H1 (cell line): Measurements from ENCODE around the gene GAB2. TPM values are rescaled to one million over a fixed set of nuclear protein-coding genes. Genes with fewer than 3 reads are reported as not detected.

ENCODE experiments used
- CTCF ChIA-PET: fragments of 300-600 bp; sonication (Branson Sonifier 250); formaldehyde crosslinking; loops from one replicate; lab custom pipeline; 2021; ENCODE audit not compliant: partially characterized antibody; lab: Charles Lee
- POLR2A ChIA-PET: fragments of 300-600 bp; sonication (Branson Sonifier 250); formaldehyde crosslinking; loops from one replicate; lab custom pipeline; 2021; ENCODE audit warnings: inconsistent platforms; ENCODE audit not compliant: partially characterized antibody; lab: Charles Lee
- DNase-seq, 2 experiments: peaks; one replicate each; pipeline versions ENCODE4 v3.0.0 to v3.0.0-alpha.2; 2010 to 2022; ENCODE audit warnings: low spot score in 2 of 2, low read depth in 1 of 2, mixed read lengths in 1 of 2
- FAIRE-seq: peaks from 2 replicates; lab custom pipeline; 2011; peaks lifted over from hg19 to GRCh38; lab: Jason Lieb, UNC
- H2AFZ ChIP-seq: 2 replicates; pipeline ENCODE4 v1.8.1; 2012; ENCODE audit warnings: low read length, inconsistent platforms
- H2AK5ac ChIP-seq: 2 replicates; pipeline ENCODE4 v1.6.1; 2013; ENCODE audit warnings: low read depth, low read length
- H2BK120ac ChIP-seq: replicated peaks from 2 replicates; pipeline ENCODE3; 2013; ENCODE audit warnings: low read depth, low read length, inconsistent platforms
- H2BK12ac ChIP-seq: 2 replicates; pipeline ENCODE4 v1.6.1; 2013; ENCODE audit warnings: low read depth, low read length
- H2BK15ac ChIP-seq: 2 replicates; pipeline ENCODE4 v1.6.1; 2013; ENCODE audit warnings: low read length
- H2BK20ac ChIP-seq: 2 replicates; pipeline ENCODE4 v1.6.1; 2013; ENCODE audit warnings: low read length
- H2BK5ac ChIP-seq: 2 replicates; pipeline ENCODE4 v1.6.1; 2013; ENCODE audit warnings: low read depth, low read length
- H3K14ac ChIP-seq: 2 replicates; pipeline ENCODE4 v1.6.1; 2013; ENCODE audit warnings: inconsistent platforms; ENCODE audit not compliant: insufficient read length
- H3K18ac ChIP-seq: 2 replicates; pipeline ENCODE4 v1.6.1; 2013; ENCODE audit warnings: low read length; ENCODE audit errors: extremely low read depth
- H3K23ac ChIP-seq: 2 replicates; pipeline ENCODE4 v1.6.1; 2013; ENCODE audit warnings: inconsistent platforms; ENCODE audit not compliant: insufficient read length
- H3K23me2 ChIP-seq: 2 replicates; pipeline ENCODE4 v1.6.1; 2013; ENCODE audit warnings: low read depth, low read length
- H3K27ac ChIP-seq: 2 replicates; pipeline ENCODE4 v1.6.1; 2011; ENCODE audit warnings: low read depth, low read length, inconsistent platforms
- H3K27me3 ChIP-seq, 4 experiments: replicated peaks in 1 of 4; 1 replicate in 1 of 4; 2 replicates in 3 of 4; pipeline versions ENCODE4 v1.6.1 to v1.8.1; 2011 to 2013; ENCODE audit warnings: low read length in 3 of 4, mild to moderate bottlenecking in 3 of 4, inconsistent platforms in 2 of 4, mixed read lengths in 2 of 4, moderate library complexity in 1 of 4; ENCODE audit not compliant: control insufficient read depth in 3 of 4, insufficient read depth in 3 of 4; ENCODE audit errors: extremely low read depth in 1 of 4
- H3K36me3 ChIP-seq, 4 experiments: 2 replicates each; pipeline versions ENCODE4 v1.6.1 to v1.8.1; 2011 to 2013; ENCODE audit warnings: mild to moderate bottlenecking in 4 of 4, low read length in 3 of 4, moderate library complexity in 2 of 4, control low read depth in 1 of 4, inconsistent platforms in 1 of 4; ENCODE audit not compliant: insufficient read depth in 4 of 4, control insufficient read depth in 2 of 4
- H3K4ac ChIP-seq: replicated peaks from 2 replicates; pipeline ENCODE3; 2013; ENCODE audit warnings: low read length, low read depth, mixed read lengths, inconsistent platforms; ENCODE audit not compliant: insufficient read length
- H3K4me1 ChIP-seq, 4 experiments: replicated peaks in 1 of 4; 1 replicate in 1 of 4; 2 replicates in 3 of 4; pipeline versions ENCODE4 v1.6.1 to v1.8.1; 2011 to 2013; ENCODE audit warnings: low read length in 3 of 4, inconsistent platforms in 2 of 4, mixed read lengths in 1 of 4; ENCODE audit not compliant: insufficient read depth in 4 of 4, control insufficient read depth in 3 of 4
- H3K4me2 ChIP-seq, 2 experiments: 2 replicates each; pipeline versions ENCODE4 v1.6.1 to v1.8.1; 2011 to 2013; ENCODE audit warnings: low read depth in 2 of 2, low read length in 2 of 2, control low read depth in 1 of 2, inconsistent platforms in 1 of 2, mild to moderate bottlenecking in 1 of 2; ENCODE audit not compliant: insufficient read depth in 1 of 2
- H3K4me3 ChIP-seq, 4 experiments: fragments of 200-600, 300-600 bp in 1 of 4; sonication (generic), shearing (Covaris generic), sonication (Bioruptor Twin) in 1 of 4; 2 replicates each; pipeline versions ENCODE4 v1.5.1 to v1.8.1; 2011 to 2016; ENCODE audit warnings: low read length in 4 of 4, low read depth in 3 of 4, control low read depth in 2 of 4, inconsistent platforms in 2 of 4, mild to moderate bottlenecking in 2 of 4, mixed read lengths in 1 of 4, moderate library complexity in 1 of 4; ENCODE audit not compliant: insufficient read depth in 2 of 4; ENCODE audit errors: extremely low read depth in 1 of 4
- H3K56ac ChIP-seq: replicated peaks from 2 replicates; pipeline ENCODE3; 2013; ENCODE audit warnings: low read depth, mild to moderate bottlenecking, mixed read lengths, low read length, inconsistent platforms; ENCODE audit not compliant: insufficient read length
- H3K79me1 ChIP-seq: 2 replicates; pipeline ENCODE4 v1.6.1; 2013; ENCODE audit warnings: low read depth, low read length, control low read depth
- H3K79me2 ChIP-seq, 2 experiments: 2 replicates each; pipeline versions ENCODE4 v1.6.1 to v1.8.1; 2012 to 2013; ENCODE audit warnings: low read length in 2 of 2, mild to moderate bottlenecking in 2 of 2, inconsistent platforms in 1 of 2; ENCODE audit not compliant: insufficient read depth in 2 of 2, control insufficient read depth in 1 of 2
- H3K9ac ChIP-seq, 4 experiments: replicated peaks in 1 of 4; 1 replicate in 1 of 4; 2 replicates in 3 of 4; pipeline versions ENCODE4 v1.6.1 to v1.8.1; 2011 to 2013; ENCODE audit warnings: low read depth in 3 of 4, low read length in 3 of 4, control low read depth in 2 of 4, mild to moderate bottlenecking in 2 of 4, moderate library complexity in 2 of 4, inconsistent platforms in 1 of 4; ENCODE audit errors: extremely low read depth in 1 of 4
- H3K9me3 ChIP-seq, 2 experiments: 2 replicates each; pipeline versions ENCODE4 v1.6.1 to v1.8.1; 2012 to 2013; ENCODE audit warnings: mild to moderate bottlenecking in 2 of 2, moderate library complexity in 2 of 2, control low read depth in 1 of 2, inconsistent platforms in 1 of 2, low read depth in 1 of 2, low read length in 1 of 2, mixed read lengths in 1 of 2; ENCODE audit not compliant: insufficient read depth in 2 of 2
- H4K20me1 ChIP-seq, 2 experiments: replicated peaks in 1 of 2; 2 replicates each; pipeline versions ENCODE3 to v1.8.1; 2011 to 2013; ENCODE audit warnings: inconsistent platforms in 2 of 2, low read length in 2 of 2, mild to moderate bottlenecking in 1 of 2; ENCODE audit not compliant: insufficient read depth in 2 of 2, control insufficient read depth in 1 of 2
- H4K5ac ChIP-seq: 2 replicates; pipeline ENCODE4 v1.6.1; 2013; ENCODE audit warnings: low read length, low read depth, mixed read lengths, inconsistent platforms; ENCODE audit not compliant: insufficient read length
- H4K8ac ChIP-seq: 2 replicates; pipeline ENCODE4 v1.8.0; 2013; ENCODE audit warnings: mild to moderate bottlenecking, moderate library complexity, low read length, inconsistent platforms; ENCODE audit not compliant: insufficient read depth; ENCODE audit errors: extremely low read depth
- H4K91ac ChIP-seq: replicated peaks from 2 replicates; pipeline ENCODE3; 2013; ENCODE audit warnings: low read length, mixed read lengths, inconsistent platforms; ENCODE audit not compliant: insufficient read length
- BACH1 ChIP-seq: IDR thresholded peaks from 2 replicates; pipeline ENCODE4 v1.6.1; 2012; ENCODE audit warnings: low read length, improper control_type of control experiment
- WGBS, 2 experiments: shearing (Covaris generic) in 1 of 2; methylation state at CpG; one replicate each; pipeline versions ENCODE4 v1.1.6 to v1.1.7; 2013 to 2015; ENCODE audit warnings: low lambda C conversion rate in 2 of 2, mixed read lengths in 2 of 2, inconsistent platforms in 1 of 2, low coverage in 1 of 2, missing lambda C conversion rate in 1 of 2; ENCODE audit not compliant: insufficient replicate concordance in 2 of 2, insufficient coverage in 1 of 2, insufficient read length in 1 of 2; ENCODE audit errors: extremely low coverage in 1 of 2, missing lambda C conversion rate in 1 of 2; 5-methylcytosine and 5-hydroxymethylcytosine counted together
- polyA plus RNA-seq, 7 experiments: library from polyadenylated mRNA; depleted of rRNA in 3 of 7; stranded (reverse) in 5 of 7; unstranded in 2 of 7; fragments of >200 nt in 5 of 7; fragments of 200-250 nt in 2 of 7; gene quantifications; 1 replicate in 5 of 7; 2 replicates in 1 of 7; 4 replicates in 1 of 7; pipeline versions ENCODE4 v1.2.1 to v1.2.3, GENCODE V29; 2011 to 2013; ENCODE audit warnings: missing spikeins in 2 of 7, mixed read lengths in 2 of 7
- total RNA-seq: library from RNA; stranded (reverse); fragmentation: NEBNext Ultra II Directional; extraction: Animal tissue kit (Norgen Biotek cat#: 25700); gene quantifications from 2 replicates; pipeline ENCODE4 v1.2.1, GENCODE V29; 2021

GAB2 gene
- total and polyA plus RNA-seq, 2 of the 8 experiments (the other 6 are each of a cell fraction or from before 2014, with no cell fraction given): 6.3 to 14.0 TPM

DNA sequence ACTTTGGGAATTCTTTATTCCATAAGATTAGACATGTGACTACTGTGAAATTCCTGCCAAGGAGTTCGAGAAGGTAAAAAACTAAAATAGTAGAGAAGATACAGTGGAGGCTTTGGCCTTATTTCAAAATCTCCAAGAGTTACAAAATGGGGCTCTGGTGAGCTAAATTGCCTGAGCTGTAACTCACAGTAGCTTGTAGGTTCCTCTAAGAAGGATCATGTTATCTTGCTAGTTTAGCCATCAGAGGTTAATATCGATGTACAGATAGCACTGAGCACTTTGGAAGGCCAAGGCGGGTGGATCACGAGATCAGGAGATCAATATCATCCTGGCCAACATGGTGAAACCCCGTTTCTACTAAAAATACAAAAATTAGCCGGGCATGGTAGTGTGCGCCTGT lies 147.8 kb downstream of the GAB2 start:
- WGBS, 2 experiments: 91% methylated on average over 7 of the region's 7 CpGs; no CpG with 5 or more reads in 1 of the 2 experiments
- Histone ChIP-seq H3K27me3 (no peaks in the 10 kb centered on the region), H3K27ac (no peak overlapping the region), H2BK12ac (no peak overlapping the region), H4K8ac (no peak overlapping the region), H3K23ac (no peak overlapping the region), H4K20me1 (no peaks in the 10 kb centered on the region), H3K4me1 (no peaks in the 10 kb centered on the region), H3K14ac (no peak overlapping the region), H3K79me1 (no peaks in the 10 kb centered on the region), H3K9me3 (peaks cover 17 to 26% of the 10 kb centered on the region in 2 experiments), H2BK15ac (no peak overlapping the region), H4K91ac (no peak overlapping the region), H2BK5ac (no peak overlapping the region), H3K4me2 (no peak overlapping the region), H3K4me3 (no peak overlapping the region), H3K79me2 (no peaks in the 10 kb centered on the region), H2AFZ (no peak overlapping the region), H3K56ac (no peak overlapping the region), H3K23me2 (no peaks in the 10 kb centered on the region), H3K18ac (no peak overlapping the region), H3K4ac (no peak overlapping the region), H4K5ac (no peak overlapping the region), H2BK120ac (no peak overlapping the region), H3K9ac (no peak overlapping the region), H2AK5ac (no peak overlapping the region), H2BK20ac (no peak overlapping the region), H3K36me3 (peaks cover 0 to 10% (median 0%) of the 10 kb centered on the region in 4 experiments; a peak in 1 of 8 replicates)
- ChIA-PET CTCF (interaction anchor here (1.6 to 1.7 kb wide), 2 partner anchors 8 to 12 kb away, joined by 5 read pairs; no protein-coding TSS in a partner anchor), POLR2A (interaction anchor here (1.2 kb wide), 1 partner anchor 11 kb away, joined by 3 read pairs; no protein-coding TSS in a partner anchor)
- TF ChIP-seq BACH1: no peak
- DNase-seq (no peak), FAIRE-seq (no peak)
